ENCODE results near the gene MUC20.
A peak's percentile ranks its signal among the peaks of the same experiment; 100 is the strongest.
"Not testable (repeated sequence)": the region's sequence is repeated elsewhere in the genome, so short reads cannot be mapped to it uniquely, and the experiment has no call there.

MUC20 gene

DNA sequence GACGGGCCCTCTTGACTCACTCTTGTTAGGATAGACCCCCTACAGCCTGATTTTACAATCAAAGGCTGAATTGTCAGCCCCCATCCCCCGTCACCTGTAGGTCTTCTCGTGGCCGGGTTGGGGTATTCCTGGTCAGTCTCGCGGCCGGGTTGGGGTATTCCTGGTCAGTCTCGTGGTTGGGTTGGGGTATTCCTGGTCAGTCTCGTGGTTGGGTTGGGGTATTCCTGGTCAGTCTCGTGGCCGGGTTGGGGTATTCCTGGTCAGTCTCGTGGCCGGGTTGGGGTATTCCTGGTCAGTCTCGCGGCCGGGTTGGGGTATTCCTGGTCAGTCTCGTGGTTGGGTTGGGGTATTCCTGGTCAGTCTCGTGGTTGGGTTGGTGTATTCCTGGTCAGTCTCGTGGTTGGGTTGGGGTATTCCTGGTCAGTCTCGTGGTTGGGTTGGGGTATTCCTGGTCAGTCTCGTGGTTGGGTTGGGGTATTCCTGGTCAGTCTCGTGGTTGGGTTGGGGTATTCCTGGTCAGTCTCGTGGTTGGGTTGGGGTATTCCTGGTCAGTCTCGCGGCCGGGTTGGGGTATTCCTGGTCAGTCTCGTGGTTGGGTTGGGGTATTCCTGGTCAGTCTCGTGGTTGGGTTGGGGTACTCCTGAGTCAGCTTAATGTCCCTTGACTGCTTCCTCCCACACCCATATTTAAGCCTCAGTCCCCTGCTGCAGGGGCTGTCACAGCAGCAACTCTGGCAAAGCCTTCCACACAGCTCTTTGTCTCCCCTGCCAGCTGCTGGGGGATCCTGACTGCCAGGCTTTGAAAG lies 50.3 kb downstream of the MUC20 start:
- not testable (repeated sequence) for DNase-seq

DNA sequence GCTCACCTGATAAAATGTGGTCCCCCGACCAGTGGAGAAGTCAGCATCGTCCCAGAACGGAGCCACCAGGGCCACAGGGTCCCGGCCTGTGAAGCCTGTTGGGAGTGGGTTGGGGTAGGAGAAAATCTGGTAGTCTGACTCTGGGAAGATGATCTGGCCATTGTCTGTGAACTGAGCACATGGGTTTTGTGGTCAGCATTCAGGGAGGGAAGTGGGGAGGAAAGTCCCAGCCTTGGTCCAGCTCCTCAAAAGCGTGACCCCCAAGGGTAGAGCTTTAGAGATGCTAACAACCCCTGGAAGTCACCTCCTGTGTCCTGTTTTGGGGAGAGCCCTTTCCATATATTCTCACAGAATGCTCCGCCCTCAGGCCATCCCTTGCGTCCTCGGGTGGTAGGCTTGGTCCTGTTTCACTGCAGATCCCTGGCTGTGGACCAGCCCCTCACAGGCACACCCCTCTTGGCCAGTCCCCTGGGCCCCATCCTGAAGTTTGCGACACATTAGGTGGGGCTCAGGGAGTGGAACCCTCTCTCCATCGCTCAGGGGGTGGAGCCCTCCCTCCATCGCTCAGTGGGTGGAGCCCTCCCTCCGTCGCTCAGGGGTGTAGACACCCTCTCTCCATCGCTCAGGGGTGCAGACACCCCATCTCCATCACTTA lies 51.0 kb downstream of the MUC20 start:
- DNase-seq = no peak

DNA sequence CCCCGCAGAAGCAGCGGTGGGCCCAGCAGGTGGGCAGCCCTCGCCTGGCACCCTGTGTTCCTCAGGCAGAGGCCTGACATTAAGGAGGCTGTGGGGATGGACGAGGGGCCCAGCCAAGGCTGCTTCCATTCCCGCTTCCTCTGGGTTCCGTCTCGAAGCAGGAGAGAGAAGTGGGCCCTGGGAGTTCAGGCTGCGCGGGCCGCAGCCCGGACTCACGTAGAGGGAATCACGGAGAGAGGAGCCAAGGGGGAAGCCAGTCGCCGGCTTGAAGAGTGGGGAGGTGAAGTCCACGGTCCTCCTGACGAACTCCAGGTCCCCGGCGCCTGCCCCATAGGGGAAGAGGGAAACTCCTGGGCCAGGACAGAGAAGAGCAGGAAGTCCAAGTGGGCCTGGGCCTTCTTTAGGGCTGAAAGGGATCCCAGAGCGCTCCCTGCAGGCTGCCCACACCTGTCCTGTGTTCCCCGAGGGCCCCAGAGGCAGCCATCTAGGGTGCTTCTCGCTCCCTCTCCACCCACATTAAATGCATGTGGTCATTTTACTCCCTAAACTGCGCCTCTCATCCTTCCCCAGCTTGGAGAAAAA lies 53.3 kb downstream of the MUC20 start:
- no peak for DNase-seq

DNA sequence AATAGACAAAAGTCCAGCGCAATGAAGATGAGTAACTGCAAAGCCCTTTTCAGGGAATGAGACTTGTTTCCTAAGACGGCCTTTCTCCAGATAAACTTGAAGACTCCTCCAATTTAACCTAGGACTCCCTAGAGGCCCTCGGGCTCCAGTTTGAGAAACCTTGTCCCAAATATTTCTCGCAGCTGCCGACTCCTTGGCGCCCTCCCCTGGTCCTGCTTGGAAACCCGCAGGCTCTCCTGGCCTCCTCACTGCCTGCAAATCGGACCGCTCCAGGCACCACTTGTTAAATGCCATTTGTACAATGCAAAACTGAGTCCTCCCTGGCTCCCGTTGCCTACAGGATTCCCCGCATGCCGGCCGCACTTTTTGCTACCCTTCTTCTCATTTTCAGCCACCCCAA lies 54.1 kb downstream of the MUC20 start:
- DNase-seq = peak; percentile 7

DNA sequence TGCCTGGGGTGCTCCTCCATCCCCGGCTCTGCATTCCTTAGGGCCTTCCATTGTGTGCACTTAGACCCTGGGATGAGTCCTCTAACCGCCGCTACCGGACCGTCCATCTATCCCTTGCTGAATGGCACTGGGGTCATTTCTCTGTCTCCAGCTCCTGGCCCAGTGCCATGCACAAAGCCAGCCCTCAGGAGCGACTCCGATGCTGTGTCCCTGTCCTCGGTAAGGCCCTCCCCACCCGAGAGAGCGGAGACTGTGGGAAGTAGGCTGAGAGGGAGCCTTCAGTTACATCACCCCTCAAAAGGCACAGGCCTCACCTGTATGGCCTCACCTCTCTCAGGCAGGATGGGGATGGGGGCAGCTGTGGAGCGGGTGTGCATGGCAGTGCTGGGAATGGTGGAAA lies 57.2 kb downstream of the MUC20 start:
- DNase-seq = no peak

DNA sequence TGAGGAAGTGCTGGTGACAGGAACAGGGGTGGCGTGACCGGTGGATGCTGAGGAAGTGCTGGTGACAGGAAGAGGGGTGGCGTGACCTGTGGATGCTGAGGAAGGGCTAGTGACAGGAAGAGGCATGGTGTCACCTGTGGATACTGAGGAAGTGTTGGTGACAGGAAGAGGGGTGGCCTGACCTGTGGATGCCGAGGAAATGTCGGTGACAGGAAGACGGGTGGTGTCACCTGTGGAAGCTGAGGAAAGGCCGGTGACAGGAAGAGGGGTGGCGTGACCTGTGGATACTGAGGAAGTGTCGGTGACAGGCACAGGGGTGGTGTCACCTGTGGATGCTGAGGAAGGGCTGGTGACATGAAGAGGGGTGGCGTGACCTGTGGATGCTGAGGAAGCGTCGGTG lies 60.5 kb downstream of the MUC20 start:
- DNase-seq = not testable (repeated sequence)

All from fibroblast of skin of back (primary cell).